Peyer's patch (tissue), 4 donors: ENCODE measurements around the gene CLCF1.

Source experiments
- CTCF ChIP-seq, 6 experiments: fragments of 450-650 bp in 4 of 6; fragments of 200-600 bp in 2 of 6; sonication (generic) in 1 of 6; IDR thresholded peaks; one replicate each; pipeline ENCODE4 v1.5.1; 2017 to 2019; ENCODE audit warnings: antibody characterized with exemption in 6 of 6, mild to moderate bottlenecking in 3 of 6, moderate library complexity in 1 of 6
- POLR2A ChIP-seq, 2 donors: fragments of 450-650 bp; IDR thresholded peaks; one replicate each; pipeline ENCODE4 v1.5.1; 2017; ENCODE audit warnings: antibody characterized with exemption in 2 of 2, mild to moderate bottlenecking in 2 of 2, moderate library complexity in 2 of 2

DNA sequence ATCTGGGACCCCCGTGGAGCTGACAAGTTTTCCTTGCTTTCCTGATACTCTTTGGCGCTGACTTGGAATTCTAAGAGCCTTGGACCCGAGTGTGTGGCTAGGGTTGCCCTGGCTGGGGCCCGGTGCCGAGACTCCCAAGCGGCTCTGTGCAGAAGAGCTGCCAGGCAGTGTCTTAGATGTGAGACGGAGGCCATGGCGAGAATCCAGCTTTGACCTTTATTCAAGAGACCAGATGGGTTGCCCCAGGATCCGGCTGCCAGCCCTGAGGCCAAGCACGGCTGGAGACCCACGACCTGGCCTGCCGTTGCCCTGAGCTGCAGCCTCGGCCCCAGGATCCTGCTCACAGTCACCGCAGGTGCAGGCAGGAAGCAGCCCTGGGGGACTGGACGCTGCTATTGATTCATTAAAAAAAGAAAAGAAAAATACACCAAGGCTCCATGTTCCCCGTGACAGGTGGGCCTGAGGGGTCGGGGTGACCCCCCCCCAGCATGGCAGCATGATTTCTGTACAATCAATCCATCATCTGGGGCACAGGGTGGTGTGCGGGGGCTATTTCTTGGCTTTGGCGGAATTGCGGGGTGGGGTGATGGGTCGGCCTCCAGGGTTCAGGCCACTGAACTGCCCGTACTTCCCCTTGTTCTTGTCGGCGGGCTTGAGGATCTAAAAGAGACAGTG is 24.7 kb upstream of the CLCF1 start:
- TF ChIP-seq POLR2A (IDR thresholded peaks at IDR 0.05) (no peak), CTCF (IDR thresholded peaks at IDR 0.05) (no peak)
